Ishikawa (cell line): ENCODE measurements around the gene GRPEL2.

ENCODE experiments used
- TF ChIP-seq, protein P1 (sequence below): IDR thresholded peaks from 2 replicates; pipeline ENCODE4 v1.6.1; 2012
- TF ChIP-seq, protein P2 (sequence below): IDR thresholded peaks from 2 replicates; pipeline ENCODE4 v1.6.1; 2012; ENCODE audit warnings: low read depth, mild to moderate bottlenecking

DNA sequence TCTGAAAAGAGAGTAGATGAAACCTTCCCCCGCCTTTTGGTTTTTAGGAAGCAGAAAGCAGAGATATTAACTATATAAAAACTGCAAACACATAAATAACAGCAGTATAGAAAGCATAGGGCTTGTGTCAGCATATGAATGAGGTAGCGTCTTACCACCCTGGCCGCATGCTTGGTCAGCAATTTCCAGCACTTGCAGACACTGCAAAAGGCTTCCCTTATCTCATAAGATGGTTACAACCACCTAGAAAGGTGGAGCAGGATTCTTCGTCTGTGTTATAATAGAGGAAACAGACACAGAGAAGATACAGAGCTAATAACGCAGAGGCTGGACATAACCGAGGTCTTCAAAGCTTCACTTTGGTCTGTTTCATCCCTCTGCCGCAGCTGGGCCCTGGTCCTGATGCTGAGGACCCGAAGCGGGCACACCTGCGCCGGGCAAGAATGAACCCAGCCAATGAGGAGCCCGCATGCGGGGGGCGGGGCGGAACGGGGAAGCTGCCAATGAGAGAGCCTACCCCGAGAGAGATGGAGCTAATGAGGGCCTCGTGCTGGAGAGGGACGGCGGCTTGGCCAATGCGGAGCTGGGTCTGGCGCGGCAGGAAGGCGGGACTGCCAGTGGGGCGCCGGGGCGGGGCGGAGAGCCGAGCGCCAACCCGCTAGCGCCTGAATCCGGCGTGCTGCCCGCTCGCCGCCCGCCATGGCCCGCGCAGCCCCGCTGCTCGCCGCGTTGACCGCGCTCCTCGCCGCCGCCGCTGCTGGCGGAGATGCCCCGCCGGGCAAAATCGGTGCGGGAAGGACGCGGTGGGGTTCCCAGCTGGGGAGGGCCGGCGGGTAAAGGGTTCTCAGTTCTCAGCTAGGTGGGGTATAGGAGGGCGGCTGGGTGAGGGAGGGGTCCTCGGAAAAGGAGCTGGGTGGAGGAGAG lies 12.3 kb downstream of the GRPEL2 start, which contains the start of gene PCYOX1L:
- TF ChIP-seq, protein P1, sequence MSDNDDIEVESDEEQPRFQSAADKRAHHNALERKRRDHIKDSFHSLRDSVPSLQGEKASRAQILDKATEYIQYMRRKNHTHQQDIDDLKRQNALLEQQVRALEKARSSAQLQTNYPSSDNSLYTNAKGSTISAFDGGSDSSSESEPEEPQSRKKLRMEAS, result peak; percentile 71
- TF ChIP-seq, protein P2, sequence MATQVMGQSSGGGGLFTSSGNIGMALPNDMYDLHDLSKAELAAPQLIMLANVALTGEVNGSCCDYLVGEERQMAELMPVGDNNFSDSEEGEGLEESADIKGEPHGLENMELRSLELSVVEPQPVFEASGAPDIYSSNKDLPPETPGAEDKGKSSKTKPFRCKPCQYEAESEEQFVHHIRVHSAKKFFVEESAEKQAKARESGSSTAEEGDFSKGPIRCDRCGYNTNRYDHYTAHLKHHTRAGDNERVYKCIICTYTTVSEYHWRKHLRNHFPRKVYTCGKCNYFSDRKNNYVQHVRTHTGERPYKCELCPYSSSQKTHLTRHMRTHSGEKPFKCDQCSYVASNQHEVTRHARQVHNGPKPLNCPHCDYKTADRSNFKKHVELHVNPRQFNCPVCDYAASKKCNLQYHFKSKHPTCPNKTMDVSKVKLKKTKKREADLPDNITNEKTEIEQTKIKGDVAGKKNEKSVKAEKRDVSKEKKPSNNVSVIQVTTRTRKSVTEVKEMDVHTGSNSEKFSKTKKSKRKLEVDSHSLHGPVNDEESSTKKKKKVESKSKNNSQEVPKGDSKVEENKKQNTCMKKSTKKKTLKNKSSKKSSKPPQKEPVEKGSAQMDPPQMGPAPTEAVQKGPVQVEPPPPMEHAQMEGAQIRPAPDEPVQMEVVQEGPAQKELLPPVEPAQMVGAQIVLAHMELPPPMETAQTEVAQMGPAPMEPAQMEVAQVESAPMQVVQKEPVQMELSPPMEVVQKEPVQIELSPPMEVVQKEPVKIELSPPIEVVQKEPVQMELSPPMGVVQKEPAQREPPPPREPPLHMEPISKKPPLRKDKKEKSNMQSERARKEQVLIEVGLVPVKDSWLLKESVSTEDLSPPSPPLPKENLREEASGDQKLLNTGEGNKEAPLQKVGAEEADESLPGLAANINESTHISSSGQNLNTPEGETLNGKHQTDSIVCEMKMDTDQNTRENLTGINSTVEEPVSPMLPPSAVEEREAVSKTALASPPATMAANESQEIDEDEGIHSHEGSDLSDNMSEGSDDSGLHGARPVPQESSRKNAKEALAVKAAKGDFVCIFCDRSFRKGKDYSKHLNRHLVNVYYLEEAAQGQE, result no peak
